ENCODE data around the gene RASSF3.

- TF ChIP-seq CTCF (IDR thresholded peaks at IDR 0.05) (no peak), POLR2A (IDR thresholded peaks at IDR 0.05) (no peak)
Observed at GRCh38 chr12:64582114-64582513, 28.2 kb upstream of the RASSF3 start.
